ENCODE measurements around the gene DCAF15.

DCAF15 gene

DNA sequence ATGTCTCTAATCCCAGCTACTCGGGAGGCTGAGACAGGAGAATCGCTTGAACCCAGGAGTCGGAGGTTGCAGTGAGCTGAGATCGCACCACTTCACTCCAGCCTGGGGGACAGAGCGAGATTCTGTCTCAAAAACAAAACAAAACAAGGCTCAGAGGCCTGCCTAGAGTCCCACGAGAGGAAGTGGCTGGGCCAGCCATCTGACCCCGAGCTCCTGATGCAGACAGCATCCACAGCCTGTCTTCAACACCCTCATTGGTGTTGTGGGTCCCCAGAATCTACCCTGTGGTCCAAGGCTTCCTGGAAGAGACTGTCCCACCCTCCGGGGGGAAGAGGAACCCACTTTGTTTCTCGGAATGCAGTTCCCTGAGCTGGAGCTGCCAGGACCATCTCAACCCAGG, 29.2 kb downstream of the DCAF15 start:
- Histone ChIP-seq H3K9me3 (no peaks in the 10 kb centered on the region), H3K4me3 (0 out of 2 replicates have a peak overlapping the region, but pooled peaks have one; percentile 20), H3K27ac (peak overlapping the region; percentile 59)

GRCh38 chr19:13981988-13982501, 29.7 kb downstream of the DCAF15 start:
- peaks cover 30% of the 10 kb centered on the region for H3K27me3 ChIP-seq
- H3K9me3 ChIP-seq = no peaks in the 10 kb centered on the region
- H3K4me2 ChIP-seq = peak overlapping the region; percentile 87
- H3K4me3 ChIP-seq = no peak overlapping the region
- peaks cover 18% of the 10 kb centered on the region; the same call in 1 of the 2 replicates for H3K36me3 ChIP-seq
- H4K20me1 ChIP-seq = no peaks in the 10 kb centered on the region
- peak overlapping the region; percentile 49; the same call in 1 of the 2 replicates for H3K9ac ChIP-seq
- H3K27ac ChIP-seq = peak overlapping the region; percentile 59
- peaks cover 89% of the 10 kb centered on the region for H3K4me1 ChIP-seq
- no peak for TF ChIP-seq Cebpa-rat (IDR thresholded peaks at IDR 0.05)

More for the DNA sequence above, 29.2 kb downstream of the DCAF15 start:
- Histone ChIP-seq H3K4me2 (peak overlapping the region; percentile 87), H3K36me3 (peaks cover 24% of the 10 kb centered on the region; the same call in 1 of the 2 replicates), H3K27me3 (peaks cover 30% of the 10 kb centered on the region), H3K4me1 (peaks cover 84% of the 10 kb centered on the region), H3K9ac (peak overlapping the region; percentile 49; the same call in 1 of the 2 replicates), H4K20me1 (no peaks in the 10 kb centered on the region)
- TF ChIP-seq Cebpa-rat (IDR thresholded peaks at IDR 0.05) = no peak

DNA sequence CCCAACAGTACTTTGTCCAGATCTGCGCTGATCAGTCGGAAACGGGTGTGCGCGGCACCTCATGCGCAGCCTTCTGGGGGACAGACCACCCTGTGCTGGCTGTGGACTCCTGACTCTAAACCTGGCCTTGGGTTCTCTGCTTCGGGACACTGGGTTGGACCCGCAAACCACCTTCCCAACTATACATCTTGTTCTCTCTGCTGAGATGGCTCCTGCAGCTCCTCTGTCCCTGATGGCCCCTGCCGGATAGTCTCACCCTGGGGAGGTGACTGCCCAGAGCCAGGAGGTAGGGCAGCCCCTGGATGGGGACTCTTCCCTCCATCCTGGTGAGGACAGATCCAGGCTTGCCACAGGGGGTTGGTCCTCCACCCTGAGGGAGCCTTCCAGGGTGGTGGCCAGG, 30.5 kb downstream of the DCAF15 start:
- Histone ChIP-seq H3K4me1 (peaks cover 97% of the 10 kb centered on the region), H3K27ac (no peak overlapping the region), H3K27me3 (peaks cover 30% of the 10 kb centered on the region), H3K9me3 (no peaks in the 10 kb centered on the region), H3K9ac (no peak overlapping the region), H3K36me3 (peaks cover 16% of the 10 kb centered on the region; the same call in 1 of the 2 replicates), H3K4me3 (no peak overlapping the region), H3K4me2 (peak overlapping the region; percentile 87), H4K20me1 (no peaks in the 10 kb centered on the region)
- TF ChIP-seq Cebpa-rat (IDR thresholded peaks at IDR 0.05) = no peak

DNA sequence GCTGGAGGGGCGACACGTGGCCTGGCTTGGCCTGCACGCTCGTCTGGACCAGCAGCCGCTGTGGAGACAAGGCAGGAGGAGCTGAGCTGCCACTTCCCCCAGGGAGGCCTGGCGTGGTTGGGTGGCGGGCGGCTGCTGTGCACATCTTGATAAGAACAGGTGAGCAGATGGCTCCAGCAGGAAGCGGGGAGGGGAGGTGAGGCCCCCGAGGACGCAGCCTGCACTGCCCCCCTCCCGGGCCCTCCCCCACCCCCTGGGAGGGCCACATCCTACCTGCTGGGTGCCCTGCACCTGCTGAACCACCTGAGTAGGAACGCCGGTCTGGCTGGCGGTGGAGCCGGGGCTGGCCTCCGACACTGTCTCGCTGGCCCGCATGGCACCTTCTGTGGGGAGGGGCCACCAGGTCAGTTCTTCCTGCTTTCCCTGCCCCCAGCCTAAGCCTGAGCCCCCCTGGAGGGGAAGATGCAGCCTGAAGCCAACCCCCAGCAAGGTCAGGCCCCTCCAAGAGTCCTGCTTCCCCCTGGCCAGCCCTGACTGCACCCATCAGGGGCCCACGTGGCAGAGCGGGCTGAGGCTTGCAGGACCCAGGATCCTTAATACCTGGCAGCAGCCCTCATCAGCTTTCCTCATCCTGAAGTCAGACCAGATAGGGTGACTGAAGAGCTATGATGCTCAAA, 31.0 kb downstream of the DCAF15 start:
- Histone ChIP-seq H3K27me3 (peaks cover 26% of the 10 kb centered on the region), H3K36me3 (peaks cover 16% of the 10 kb centered on the region; the same call in 1 of the 2 replicates), H3K27ac (peak overlapping the region; percentile 55; the same call in 1 of the 2 replicates), H3K4me1 (peaks cover 97% of the 10 kb centered on the region), H3K9me3 (no peaks in the 10 kb centered on the region), H3K4me3 (no peak overlapping the region), H4K20me1 (no peaks in the 10 kb centered on the region), H3K4me2 (peak overlapping the region; percentile 87), H3K9ac (no peak overlapping the region)
- no peak for TF ChIP-seq Cebpa-rat (IDR thresholded peaks at IDR 0.05)

DNA sequence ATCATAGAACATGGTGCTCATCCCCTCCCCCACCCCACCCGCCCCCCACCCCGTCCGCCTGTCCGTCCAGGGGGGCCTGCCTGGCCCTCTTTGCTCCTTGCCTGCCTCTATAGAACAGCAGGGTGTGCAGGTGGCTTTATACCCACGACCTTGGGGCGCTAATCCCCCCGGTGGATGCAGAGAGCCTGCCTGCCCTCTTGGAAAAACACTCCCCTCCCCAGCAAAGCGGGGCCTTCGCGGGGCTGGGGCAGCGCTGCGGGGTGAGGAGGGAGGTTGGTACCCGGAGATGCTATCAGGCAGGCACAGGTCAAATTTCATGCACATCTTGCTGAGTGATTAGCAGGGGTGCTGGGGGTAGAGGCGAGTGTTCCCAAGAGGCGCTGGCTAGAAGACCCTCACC, 31.9 kb downstream of the DCAF15 start:
- H3K9me3 ChIP-seq = no peaks in the 10 kb centered on the region
- no peak for TF ChIP-seq Cebpa-rat (IDR thresholded peaks at IDR 0.05)
- H3K4me3 ChIP-seq = no peak overlapping the region
- no peaks in the 10 kb centered on the region for H4K20me1 ChIP-seq
- peaks cover 99% of the 10 kb centered on the region for H3K4me1 ChIP-seq
- H3K9ac ChIP-seq = no peak overlapping the region
- H3K4me2 ChIP-seq = peak overlapping the region; percentile 100
- H3K27me3 ChIP-seq = peaks cover 20% of the 10 kb centered on the region
- H3K27ac ChIP-seq = peak overlapping the region; percentile 98; the same call in 1 of the 2 replicates
- H3K36me3 ChIP-seq = peaks cover 16% of the 10 kb centered on the region; the same call in 1 of the 2 replicates

DNA sequence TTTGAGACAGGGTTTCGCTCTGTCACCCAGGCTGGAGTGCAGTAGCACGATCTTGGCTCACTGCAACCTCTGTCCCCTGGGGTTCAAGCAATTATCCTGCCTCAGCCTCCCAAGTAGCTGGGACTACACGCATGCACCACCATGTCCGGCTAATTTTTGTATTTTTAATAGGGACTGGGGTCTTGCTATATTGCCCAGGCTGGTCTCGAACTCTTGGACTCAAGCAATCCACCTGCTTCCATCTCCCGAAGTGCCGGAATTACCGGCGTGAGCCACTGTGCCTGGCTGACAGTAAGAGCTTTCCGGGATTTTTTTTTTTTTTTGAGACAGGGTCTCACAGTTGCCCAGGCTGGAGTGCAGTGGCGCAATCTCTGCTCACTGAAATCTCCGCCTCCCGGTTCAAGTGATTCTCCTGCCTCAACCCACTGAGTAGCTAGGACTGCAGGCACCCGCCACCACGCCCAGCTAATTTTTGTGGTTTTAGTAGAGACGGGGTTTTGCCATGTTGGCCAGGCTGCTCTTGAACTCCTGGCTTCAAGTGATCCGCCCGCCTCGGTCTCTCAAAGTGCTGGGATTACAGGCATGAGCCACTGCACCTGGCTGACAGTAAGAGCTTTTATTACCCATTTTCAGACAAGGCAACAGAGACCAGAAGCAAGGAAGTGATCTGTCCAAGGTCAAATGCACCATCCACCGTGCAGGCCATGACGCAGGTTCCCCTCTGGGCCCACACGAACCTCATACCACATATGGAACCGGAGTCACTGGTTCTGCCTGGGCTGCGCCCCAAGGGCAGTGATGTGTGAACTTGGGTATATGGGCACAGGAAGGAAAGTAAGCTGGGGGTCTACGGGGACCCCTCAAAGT, 32.8 kb downstream of the DCAF15 start:
- peak; percentile 90 for TF ChIP-seq Cebpa-rat (IDR thresholded peaks at IDR 0.05)
- Histone ChIP-seq H3K27me3 (peaks cover 10% of the 10 kb centered on the region), H3K9me3 (no peaks in the 10 kb centered on the region), H3K27ac (peak overlapping the region; percentile 98), H3K4me1 (peaks cover 99% of the 10 kb centered on the region), H3K4me3 (peak overlapping the region; percentile 21; the same call in 1 of the 2 replicates), H3K4me2 (peak overlapping the region; percentile 100), H4K20me1 (no peaks in the 10 kb centered on the region), H3K9ac (no peak overlapping the region), H3K36me3 (peaks cover 14% of the 10 kb centered on the region; the same call in 1 of the 2 replicates)

GRCh38 chr19:13985771-13986347, 33.5 kb downstream of the DCAF15 start:
- no peak for TF ChIP-seq Cebpa-rat (IDR thresholded peaks at IDR 0.05)
- Histone ChIP-seq H3K27ac (peak overlapping the region; percentile 98), H3K4me3 (peak overlapping the region; percentile 21; the same call in 1 of the 2 replicates), H3K9ac (peak overlapping the region; percentile 83), H4K20me1 (no peaks in the 10 kb centered on the region), H3K27me3 (0 out of 2 replicates have a peak, but pooled peaks cover 3% of the 10 kb centered on the region), H3K4me2 (peak overlapping the region; percentile 100), H3K36me3 (peaks cover 11% of the 10 kb centered on the region; the same call in 1 of the 2 replicates), H3K4me1 (peaks cover 96% of the 10 kb centered on the region), H3K9me3 (no peaks in the 10 kb centered on the region)

GRCh38 chr19:13986348-13986904, 34.1 kb downstream of the DCAF15 start:
- Histone ChIP-seq H3K9ac (peak overlapping the region; percentile 83), H3K36me3 (peaks cover 13% of the 10 kb centered on the region; the same call in 1 of the 2 replicates), H3K9me3 (no peaks in the 10 kb centered on the region), H3K4me1 (peaks cover 96% of the 10 kb centered on the region), H3K27me3 (no peaks in the 10 kb centered on the region), H3K27ac (peak overlapping the region; percentile 98), H3K4me2 (peak overlapping the region; percentile 100), H3K4me3 (peak overlapping the region; percentile 62), H4K20me1 (no peaks in the 10 kb centered on the region)
- TF ChIP-seq Cebpa-rat (IDR thresholded peaks at IDR 0.05) = no peak

Data from BLaER1 (cell line).